H1 (cell line): Measurements from ENCODE around the gene PPP2R2C. TPM values are rescaled to one million over a fixed set of nuclear protein-coding genes. Genes with fewer than 3 reads are reported as not detected.

Source experiments
- BACH1 ChIP-seq: IDR thresholded peaks from 2 replicates; pipeline ENCODE4 v1.6.1; 2012; ENCODE audit warnings: low read length, improper control_type of control experiment
- CHD2 ChIP-seq: IDR thresholded peaks from 2 replicates; pipeline ENCODE4 v1.6.1; 2012; ENCODE audit warnings: low read length, improper control_type of control experiment
- EGR1 ChIP-seq: IDR thresholded peaks from 2 replicates; pipeline ENCODE4 v1.6.1; 2011; ENCODE audit warnings: low read depth, low read length, borderline replicate concordance
- GABPA ChIP-seq: IDR thresholded peaks from 2 replicates; pipeline ENCODE4 v1.6.1; 2011; ENCODE audit warnings: mild to moderate bottlenecking, low read length, moderate library complexity, borderline replicate concordance; ENCODE audit not compliant: insufficient read depth
- GTF2F1 ChIP-seq: IDR thresholded peaks from 2 replicates; pipeline ENCODE4 v1.6.1; 2012; ENCODE audit warnings: low read depth, low read length, improper control_type of control experiment, borderline replicate concordance
- RXRA ChIP-seq: IDR thresholded peaks from 2 replicates; pipeline ENCODE4 v1.6.1; 2011; ENCODE audit warnings: low read depth, mild to moderate bottlenecking, low read length, moderate library complexity; ENCODE audit not compliant: insufficient read depth
- polyA plus RNA-seq, 7 experiments: library from polyadenylated mRNA; depleted of rRNA in 3 of 7; stranded (reverse) in 5 of 7; unstranded in 2 of 7; fragments of >200 nt in 5 of 7; fragments of 200-250 nt in 2 of 7; gene quantifications; 1 replicate in 5 of 7; 2 replicates in 1 of 7; 4 replicates in 1 of 7; pipeline versions ENCODE4 v1.2.1 to v1.2.3, GENCODE V29; 2011 to 2013; ENCODE audit warnings: missing spikeins in 2 of 7, mixed read lengths in 2 of 7
- total RNA-seq: library from RNA; stranded (reverse); fragmentation: NEBNext Ultra II Directional; extraction: Animal tissue kit (Norgen Biotek cat#: 25700); gene quantifications from 2 replicates; pipeline ENCODE4 v1.2.1, GENCODE V29; 2021
- TF ChIP-seq, protein P1 (sequence below): fragments of 300-600 bp; sonication (generic); IDR thresholded peaks from 2 replicates; pipeline ENCODE4 v1.7.1; 2012; ENCODE audit warnings: low read length, moderate library complexity, mild to moderate bottlenecking, inconsistent platforms; ENCODE audit not compliant: insufficient replicate concordance
- TF ChIP-seq, protein P2 (sequence below): IDR thresholded peaks from 2 replicates; pipeline ENCODE4 v1.6.1; 2012; ENCODE audit warnings: low read length, inconsistent platforms
- TF ChIP-seq, protein P3 (sequence below): IDR thresholded peaks from 2 replicates; pipeline ENCODE4 v1.6.1; 2011; ENCODE audit warnings: low read depth, mild to moderate bottlenecking, low read length; ENCODE audit not compliant: insufficient read depth

PPP2R2C gene
- total and polyA plus RNA-seq, 2 of the 8 experiments (the other 6 are each of a cell fraction or from before 2014, with no cell fraction given) = 6.4 TPM

DNA sequence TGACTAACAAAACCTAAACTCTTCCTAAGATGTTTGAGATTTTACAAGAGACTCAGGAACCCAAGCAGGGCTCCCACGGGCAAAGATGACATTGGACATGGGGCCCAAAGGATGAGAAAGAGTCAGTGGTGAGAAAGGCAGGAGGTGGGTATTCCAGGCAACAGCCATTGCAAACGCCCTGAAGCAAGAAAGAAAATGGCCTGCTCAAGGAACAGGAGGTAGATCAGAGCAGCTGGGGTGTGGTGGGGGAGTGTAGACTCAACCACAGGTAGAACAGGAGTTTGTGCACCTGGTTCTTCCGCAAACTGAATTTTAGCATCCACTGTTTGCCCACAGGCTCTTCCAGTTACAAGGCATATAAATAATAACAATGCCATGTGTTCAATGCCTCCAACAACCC is 3.3 kb downstream of the PPP2R2C start (continued):
- TF ChIP-seq, protein P1, sequence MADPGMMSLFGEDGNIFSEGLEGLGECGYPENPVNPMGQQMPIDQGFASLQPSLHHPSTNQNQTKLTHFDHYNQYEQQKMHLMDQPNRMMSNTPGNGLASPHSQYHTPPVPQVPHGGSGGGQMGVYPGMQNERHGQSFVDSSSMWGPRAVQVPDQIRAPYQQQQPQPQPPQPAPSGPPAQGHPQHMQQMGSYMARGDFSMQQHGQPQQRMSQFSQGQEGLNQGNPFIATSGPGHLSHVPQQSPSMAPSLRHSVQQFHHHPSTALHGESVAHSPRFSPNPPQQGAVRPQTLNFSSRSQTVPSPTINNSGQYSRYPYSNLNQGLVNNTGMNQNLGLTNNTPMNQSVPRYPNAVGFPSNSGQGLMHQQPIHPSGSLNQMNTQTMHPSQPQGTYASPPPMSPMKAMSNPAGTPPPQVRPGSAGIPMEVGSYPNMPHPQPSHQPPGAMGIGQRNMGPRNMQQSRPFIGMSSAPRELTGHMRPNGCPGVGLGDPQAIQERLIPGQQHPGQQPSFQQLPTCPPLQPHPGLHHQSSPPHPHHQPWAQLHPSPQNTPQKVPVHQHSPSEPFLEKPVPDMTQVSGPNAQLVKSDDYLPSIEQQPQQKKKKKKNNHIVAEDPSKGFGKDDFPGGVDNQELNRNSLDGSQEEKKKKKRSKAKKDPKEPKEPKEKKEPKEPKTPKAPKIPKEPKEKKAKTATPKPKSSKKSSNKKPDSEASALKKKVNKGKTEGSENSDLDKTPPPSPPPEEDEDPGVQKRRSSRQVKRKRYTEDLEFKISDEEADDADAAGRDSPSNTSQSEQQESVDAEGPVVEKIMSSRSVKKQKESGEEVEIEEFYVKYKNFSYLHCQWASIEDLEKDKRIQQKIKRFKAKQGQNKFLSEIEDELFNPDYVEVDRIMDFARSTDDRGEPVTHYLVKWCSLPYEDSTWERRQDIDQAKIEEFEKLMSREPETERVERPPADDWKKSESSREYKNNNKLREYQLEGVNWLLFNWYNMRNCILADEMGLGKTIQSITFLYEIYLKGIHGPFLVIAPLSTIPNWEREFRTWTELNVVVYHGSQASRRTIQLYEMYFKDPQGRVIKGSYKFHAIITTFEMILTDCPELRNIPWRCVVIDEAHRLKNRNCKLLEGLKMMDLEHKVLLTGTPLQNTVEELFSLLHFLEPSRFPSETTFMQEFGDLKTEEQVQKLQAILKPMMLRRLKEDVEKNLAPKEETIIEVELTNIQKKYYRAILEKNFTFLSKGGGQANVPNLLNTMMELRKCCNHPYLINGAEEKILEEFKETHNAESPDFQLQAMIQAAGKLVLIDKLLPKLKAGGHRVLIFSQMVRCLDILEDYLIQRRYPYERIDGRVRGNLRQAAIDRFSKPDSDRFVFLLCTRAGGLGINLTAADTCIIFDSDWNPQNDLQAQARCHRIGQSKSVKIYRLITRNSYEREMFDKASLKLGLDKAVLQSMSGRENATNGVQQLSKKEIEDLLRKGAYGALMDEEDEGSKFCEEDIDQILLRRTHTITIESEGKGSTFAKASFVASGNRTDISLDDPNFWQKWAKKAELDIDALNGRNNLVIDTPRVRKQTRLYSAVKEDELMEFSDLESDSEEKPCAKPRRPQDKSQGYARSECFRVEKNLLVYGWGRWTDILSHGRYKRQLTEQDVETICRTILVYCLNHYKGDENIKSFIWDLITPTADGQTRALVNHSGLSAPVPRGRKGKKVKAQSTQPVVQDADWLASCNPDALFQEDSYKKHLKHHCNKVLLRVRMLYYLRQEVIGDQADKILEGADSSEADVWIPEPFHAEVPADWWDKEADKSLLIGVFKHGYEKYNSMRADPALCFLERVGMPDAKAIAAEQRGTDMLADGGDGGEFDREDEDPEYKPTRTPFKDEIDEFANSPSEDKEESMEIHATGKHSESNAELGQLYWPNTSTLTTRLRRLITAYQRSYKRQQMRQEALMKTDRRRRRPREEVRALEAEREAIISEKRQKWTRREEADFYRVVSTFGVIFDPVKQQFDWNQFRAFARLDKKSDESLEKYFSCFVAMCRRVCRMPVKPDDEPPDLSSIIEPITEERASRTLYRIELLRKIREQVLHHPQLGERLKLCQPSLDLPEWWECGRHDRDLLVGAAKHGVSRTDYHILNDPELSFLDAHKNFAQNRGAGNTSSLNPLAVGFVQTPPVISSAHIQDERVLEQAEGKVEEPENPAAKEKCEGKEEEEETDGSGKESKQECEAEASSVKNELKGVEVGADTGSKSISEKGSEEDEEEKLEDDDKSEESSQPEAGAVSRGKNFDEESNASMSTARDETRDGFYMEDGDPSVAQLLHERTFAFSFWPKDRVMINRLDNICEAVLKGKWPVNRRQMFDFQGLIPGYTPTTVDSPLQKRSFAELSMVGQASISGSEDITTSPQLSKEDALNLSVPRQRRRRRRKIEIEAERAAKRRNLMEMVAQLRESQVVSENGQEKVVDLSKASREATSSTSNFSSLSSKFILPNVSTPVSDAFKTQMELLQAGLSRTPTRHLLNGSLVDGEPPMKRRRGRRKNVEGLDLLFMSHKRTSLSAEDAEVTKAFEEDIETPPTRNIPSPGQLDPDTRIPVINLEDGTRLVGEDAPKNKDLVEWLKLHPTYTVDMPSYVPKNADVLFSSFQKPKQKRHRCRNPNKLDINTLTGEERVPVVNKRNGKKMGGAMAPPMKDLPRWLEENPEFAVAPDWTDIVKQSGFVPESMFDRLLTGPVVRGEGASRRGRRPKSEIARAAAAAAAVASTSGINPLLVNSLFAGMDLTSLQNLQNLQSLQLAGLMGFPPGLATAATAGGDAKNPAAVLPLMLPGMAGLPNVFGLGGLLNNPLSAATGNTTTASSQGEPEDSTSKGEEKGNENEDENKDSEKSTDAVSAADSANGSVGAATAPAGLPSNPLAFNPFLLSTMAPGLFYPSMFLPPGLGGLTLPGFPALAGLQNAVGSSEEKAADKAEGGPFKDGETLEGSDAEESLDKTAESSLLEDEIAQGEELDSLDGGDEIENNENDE = no peak
- TF ChIP-seq, protein P2, sequence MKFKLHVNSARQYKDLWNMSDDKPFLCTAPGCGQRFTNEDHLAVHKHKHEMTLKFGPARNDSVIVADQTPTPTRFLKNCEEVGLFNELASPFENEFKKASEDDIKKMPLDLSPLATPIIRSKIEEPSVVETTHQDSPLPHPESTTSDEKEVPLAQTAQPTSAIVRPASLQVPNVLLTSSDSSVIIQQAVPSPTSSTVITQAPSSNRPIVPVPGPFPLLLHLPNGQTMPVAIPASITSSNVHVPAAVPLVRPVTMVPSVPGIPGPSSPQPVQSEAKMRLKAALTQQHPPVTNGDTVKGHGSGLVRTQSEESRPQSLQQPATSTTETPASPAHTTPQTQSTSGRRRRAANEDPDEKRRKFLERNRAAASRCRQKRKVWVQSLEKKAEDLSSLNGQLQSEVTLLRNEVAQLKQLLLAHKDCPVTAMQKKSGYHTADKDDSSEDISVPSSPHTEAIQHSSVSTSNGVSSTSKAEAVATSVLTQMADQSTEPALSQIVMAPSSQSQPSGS = no peak
- TF ChIP-seq GABPA (no peak), CHD2 (no peak), BACH1 (no peak), GTF2F1 (no peak), RXRA (no peak), EGR1 (no peak)
- TF ChIP-seq, protein P3, sequence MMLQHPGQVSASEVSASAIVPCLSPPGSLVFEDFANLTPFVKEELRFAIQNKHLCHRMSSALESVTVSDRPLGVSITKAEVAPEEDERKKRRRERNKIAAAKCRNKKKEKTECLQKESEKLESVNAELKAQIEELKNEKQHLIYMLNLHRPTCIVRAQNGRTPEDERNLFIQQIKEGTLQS = no peak
